Activated T-cell treated with anti-CD3 and anti-CD28 coated beads, Interleukin-2, amount 50 U/mL, for 24 hours (primary cell): ENCODE results near the gene PKN2.

ENCODE experiments used
- DNase-seq: peaks from one replicate; pipeline ENCODE4 v3.0.0-alpha.2; 2020
- H3K27ac Mint-ChIP-seq: 2 replicates; pipeline ENCODE4 v1.8.0; 2020; ENCODE audit warnings: mild to moderate bottlenecking, mixed read lengths
- H3K27me3 Mint-ChIP-seq: 2 replicates; pipeline ENCODE4 v1.8.0; 2020; ENCODE audit warnings: mixed read lengths
- H3K36me3 Mint-ChIP-seq: 2 replicates; pipeline ENCODE4 v1.8.0; 2020; ENCODE audit warnings: low read depth, mixed read lengths
- H3K4me1 Mint-ChIP-seq: 2 replicates; pipeline ENCODE4 v1.8.0; 2020; ENCODE audit warnings: low read depth, mixed read lengths
- H3K4me3 Mint-ChIP-seq: 2 replicates; pipeline ENCODE4 v1.8.0; 2020; ENCODE audit warnings: mild to moderate bottlenecking, moderate library complexity, mixed read lengths
- H3K9me3 Mint-ChIP-seq: 2 replicates; pipeline ENCODE4 v1.8.0; 2020; ENCODE audit warnings: mixed read lengths

Gene PKN2

DNA sequence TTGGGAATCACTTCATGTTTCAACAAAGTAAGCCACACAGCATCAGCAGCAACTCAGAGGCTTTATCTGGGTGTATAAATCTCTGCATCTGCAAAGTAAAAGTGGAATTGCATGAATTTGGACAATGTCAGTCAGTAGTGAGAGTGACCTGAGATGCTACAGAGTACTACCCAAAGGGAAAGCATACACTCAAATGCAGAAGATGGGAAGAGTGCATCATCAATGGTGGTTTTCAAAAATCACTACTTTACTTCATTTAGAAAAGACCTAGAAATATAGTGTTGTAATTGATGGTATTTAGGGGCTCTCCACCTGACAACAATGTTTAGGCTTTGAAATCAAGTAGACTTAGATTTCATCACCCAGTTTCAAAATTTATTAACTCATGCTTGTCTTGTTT is 24.5 kb upstream of the PKN2 start:
- Mint-ChIP-seq H3K36me3 (no peaks in the 10 kb centered on the region), H3K4me3 (no peak overlapping the region), H3K27ac (peak overlapping the region; percentile 20), H3K4me1 (peaks cover 30% of the 10 kb centered on the region), H3K27me3 (no peaks in the 10 kb centered on the region), H3K9me3 (no peaks in the 10 kb centered on the region)
- DNase-seq = no peak

DNA sequence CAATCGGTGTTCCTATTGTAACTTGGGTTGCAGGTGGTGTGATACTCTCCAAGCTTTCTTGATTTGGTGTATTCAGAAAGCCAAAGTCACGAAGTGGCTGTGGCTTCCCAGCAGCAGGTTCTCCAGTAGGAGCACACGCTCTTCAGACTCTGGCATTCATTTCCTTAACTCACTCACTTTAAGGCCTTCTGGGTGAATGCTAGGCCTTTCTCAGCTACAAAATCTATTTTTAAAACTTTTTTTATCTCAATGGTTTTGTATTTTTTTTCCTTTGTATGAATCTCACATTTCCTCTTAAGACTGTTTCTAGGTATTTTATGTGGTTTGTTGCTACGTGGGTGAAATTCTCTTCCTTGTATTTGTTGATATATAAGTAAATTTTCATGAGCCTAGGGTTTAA is 22.9 kb upstream of the PKN2 start:
- H3K27me3 Mint-ChIP-seq = no peaks in the 10 kb centered on the region
- peak overlapping the region; percentile 59 for H3K4me3 Mint-ChIP-seq
- peaks cover 30% of the 10 kb centered on the region for H3K4me1 Mint-ChIP-seq
- DNase-seq = no peak
- H3K36me3 Mint-ChIP-seq = no peaks in the 10 kb centered on the region
- H3K27ac Mint-ChIP-seq = peak overlapping the region; percentile 68
- H3K9me3 Mint-ChIP-seq = no peaks in the 10 kb centered on the region

DNA sequence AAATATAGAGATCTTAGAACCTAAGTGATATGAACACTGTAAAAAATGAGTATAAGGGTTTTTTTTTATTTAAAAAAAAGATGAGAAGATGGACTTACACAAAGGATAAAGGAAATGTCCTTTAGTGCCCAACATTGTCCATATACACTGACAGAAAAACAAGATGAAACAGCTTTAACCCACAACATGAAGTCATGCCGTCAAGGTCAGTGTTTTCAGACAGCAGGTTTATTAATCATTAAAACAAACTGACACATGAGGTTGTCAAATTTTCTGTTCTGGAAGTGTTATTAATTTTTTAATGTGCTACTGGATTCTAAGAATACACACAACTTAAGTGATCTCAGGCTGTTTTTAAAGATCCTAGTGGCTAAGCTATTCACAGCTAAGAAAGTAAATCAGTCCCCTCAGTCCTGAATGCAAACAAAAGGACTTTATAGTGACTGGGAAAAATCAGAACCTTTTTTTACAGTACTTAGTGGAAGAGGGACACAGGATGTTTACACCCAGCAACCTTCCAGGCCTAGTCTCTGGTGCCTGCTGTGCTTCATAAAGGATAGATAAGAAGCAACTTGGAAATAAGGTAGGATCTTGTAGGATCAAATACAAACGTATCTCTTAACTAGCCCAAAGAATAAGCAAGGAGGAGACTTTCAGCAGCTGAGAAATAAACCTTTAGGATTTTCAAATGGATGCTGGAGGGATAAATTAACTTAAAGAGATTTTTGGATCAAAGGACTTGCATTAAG is 21.9 kb upstream of the PKN2 start:
- H3K4me3 Mint-ChIP-seq = no peak overlapping the region
- no peak for DNase-seq
- no peaks in the 10 kb centered on the region for H3K36me3 Mint-ChIP-seq
- H3K9me3 Mint-ChIP-seq = no peaks in the 10 kb centered on the region
- H3K27ac Mint-ChIP-seq = no peak overlapping the region
- H3K27me3 Mint-ChIP-seq = no peaks in the 10 kb centered on the region
- peaks cover 30% of the 10 kb centered on the region for H3K4me1 Mint-ChIP-seq

DNA sequence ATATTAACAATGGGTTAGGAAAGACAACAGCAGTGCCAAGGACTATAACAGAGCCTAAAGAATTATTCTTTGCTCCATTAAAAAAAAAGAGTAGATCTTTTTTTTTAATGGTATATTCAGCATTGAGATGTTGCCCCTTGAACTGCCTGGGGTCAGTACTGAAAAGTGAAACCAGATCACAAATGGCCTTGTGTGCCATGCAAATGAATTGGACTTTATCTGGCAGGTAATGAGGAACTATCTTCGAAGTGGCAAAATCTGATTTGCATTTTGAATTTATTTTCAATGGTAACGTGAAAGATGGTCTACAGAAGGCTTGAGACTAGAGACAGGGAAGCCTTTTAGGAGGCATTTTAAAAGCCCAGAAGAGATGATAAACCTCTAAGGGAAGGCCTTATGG is 21.4 kb upstream of the PKN2 start:
- Mint-ChIP-seq H3K9me3 (no peaks in the 10 kb centered on the region), H3K4me1 (peaks cover 30% of the 10 kb centered on the region), H3K4me3 (no peak overlapping the region), H3K27ac (no peak overlapping the region), H3K27me3 (no peaks in the 10 kb centered on the region), H3K36me3 (no peaks in the 10 kb centered on the region)
- no peak for DNase-seq

DNA sequence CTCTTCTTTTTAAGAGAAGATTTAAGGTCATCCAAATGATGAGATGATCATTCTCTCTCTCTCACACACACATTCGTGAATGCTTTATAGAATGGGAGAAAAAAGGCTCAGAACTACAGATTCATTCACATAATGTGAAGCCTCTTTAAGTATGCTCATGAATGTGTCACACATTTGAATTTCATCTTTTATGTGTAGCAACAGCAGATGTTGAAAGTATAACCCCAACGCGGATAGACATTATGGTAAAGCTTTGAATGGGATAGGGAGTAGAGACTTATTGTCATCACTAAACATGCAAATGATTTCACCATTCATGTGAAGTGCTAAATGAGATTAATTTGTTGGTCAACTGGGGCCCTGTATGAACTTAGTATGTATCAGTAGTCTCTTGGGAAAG is 15.7 kb upstream of the PKN2 start:
- Mint-ChIP-seq H3K4me3 (no peak overlapping the region), H3K4me1 (no peaks in the 10 kb centered on the region), H3K27ac (no peak overlapping the region), H3K27me3 (no peaks in the 10 kb centered on the region), H3K36me3 (no peaks in the 10 kb centered on the region), H3K9me3 (no peaks in the 10 kb centered on the region)
- DNase-seq = no peak

DNA sequence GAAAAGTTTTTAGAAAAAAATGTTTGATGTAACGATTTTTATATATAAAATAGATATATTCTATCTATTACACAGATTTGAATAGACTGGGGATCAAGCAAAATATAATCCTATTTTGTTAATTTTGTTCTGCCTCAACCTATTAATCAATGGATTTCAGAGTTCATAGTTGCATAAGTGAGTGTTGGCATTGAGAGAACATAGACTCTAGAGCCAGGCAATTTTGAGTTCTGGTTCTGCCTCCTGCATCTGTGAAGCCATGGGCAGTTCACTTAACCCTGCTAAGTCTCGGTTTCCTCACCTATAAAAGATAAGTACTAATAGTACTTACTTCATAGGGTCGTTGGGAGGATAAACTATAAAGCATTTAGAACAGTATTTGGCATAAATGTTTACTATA is 13.6 kb upstream of the PKN2 start:
- H3K27ac Mint-ChIP-seq = no peak overlapping the region
- no peaks in the 10 kb centered on the region for H3K9me3 Mint-ChIP-seq
- no peak overlapping the region for H3K4me3 Mint-ChIP-seq
- no peak for DNase-seq
- H3K4me1 Mint-ChIP-seq = no peaks in the 10 kb centered on the region
- H3K27me3 Mint-ChIP-seq = no peaks in the 10 kb centered on the region
- H3K36me3 Mint-ChIP-seq = no peaks in the 10 kb centered on the region

DNA sequence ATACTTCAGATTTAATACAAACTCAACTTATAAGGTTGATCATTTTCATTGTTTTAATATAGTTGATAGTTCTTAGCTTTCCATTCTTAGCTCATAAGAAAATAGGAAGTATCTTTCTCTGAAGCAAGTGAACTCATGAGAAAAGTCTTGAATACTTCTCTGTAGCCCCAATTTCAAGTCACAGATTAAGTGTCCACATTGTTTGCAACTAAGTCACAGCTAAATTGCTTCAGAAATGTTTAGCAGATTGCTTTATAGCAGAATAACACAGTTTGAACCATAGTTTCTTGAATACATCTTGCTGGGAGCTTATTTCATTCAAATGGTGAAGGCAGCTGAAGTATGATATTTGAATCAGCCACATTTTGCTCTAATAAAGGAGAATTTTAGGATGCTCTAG is 10.6 kb upstream of the PKN2 start:
- H3K4me3 Mint-ChIP-seq = no peak overlapping the region
- no peaks in the 10 kb centered on the region for H3K4me1 Mint-ChIP-seq
- no peaks in the 10 kb centered on the region for H3K36me3 Mint-ChIP-seq
- no peak overlapping the region for H3K27ac Mint-ChIP-seq
- DNase-seq = no peak
- no peaks in the 10 kb centered on the region for H3K27me3 Mint-ChIP-seq
- no peaks in the 10 kb centered on the region for H3K9me3 Mint-ChIP-seq

DNA sequence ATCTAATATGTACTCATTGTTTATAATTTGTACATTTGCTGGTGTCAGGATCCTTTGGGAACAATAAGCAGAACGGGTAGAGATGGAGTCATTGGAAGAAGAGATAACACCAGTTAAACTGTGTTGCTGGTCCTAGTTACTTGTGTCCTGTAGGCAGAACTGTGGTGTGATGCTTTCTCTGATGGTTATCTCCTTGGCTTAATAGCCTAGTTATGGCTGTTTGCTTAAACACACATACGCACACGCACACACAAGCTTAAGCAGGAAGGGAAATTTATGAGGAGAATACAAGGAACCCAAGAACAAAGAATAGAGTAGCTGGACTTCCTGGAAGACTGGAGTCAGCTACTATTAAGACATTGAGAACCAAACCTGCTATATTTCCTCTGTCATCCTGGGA is 5.7 kb upstream of the PKN2 start:
- H3K4me3 Mint-ChIP-seq = no peak overlapping the region
- peaks cover 10% of the 10 kb centered on the region for H3K4me1 Mint-ChIP-seq
- H3K27ac Mint-ChIP-seq = no peak overlapping the region
- no peak for DNase-seq
- no peaks in the 10 kb centered on the region for H3K27me3 Mint-ChIP-seq
- no peaks in the 10 kb centered on the region for H3K36me3 Mint-ChIP-seq
- H3K9me3 Mint-ChIP-seq = no peaks in the 10 kb centered on the region

DNA sequence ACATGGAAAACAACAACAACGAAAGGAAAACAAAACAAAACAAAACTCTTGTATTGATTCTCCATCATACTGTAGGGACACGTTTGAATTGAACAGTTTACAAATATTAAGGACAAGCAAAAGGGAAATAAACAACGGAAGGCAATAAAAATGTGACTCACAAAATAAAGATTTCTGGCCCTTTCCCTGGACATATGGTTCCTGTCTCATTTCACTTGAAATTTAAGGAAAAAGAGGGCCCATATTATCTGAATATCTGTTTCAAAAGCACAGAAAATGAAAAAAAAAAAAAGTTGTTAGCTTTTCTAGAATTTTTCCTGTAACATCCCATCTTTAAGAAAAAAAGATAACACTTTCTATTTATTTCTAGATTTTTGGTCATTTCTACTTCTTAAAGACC is 3.6 kb upstream of the PKN2 start:
- no peak overlapping the region for H3K27ac Mint-ChIP-seq
- no peaks in the 10 kb centered on the region for H3K9me3 Mint-ChIP-seq
- no peak overlapping the region for H3K4me3 Mint-ChIP-seq
- peaks cover 14% of the 10 kb centered on the region for H3K4me1 Mint-ChIP-seq
- DNase-seq = no peak
- H3K36me3 Mint-ChIP-seq = peaks cover 11% of the 10 kb centered on the region
- no peaks in the 10 kb centered on the region for H3K27me3 Mint-ChIP-seq

DNA sequence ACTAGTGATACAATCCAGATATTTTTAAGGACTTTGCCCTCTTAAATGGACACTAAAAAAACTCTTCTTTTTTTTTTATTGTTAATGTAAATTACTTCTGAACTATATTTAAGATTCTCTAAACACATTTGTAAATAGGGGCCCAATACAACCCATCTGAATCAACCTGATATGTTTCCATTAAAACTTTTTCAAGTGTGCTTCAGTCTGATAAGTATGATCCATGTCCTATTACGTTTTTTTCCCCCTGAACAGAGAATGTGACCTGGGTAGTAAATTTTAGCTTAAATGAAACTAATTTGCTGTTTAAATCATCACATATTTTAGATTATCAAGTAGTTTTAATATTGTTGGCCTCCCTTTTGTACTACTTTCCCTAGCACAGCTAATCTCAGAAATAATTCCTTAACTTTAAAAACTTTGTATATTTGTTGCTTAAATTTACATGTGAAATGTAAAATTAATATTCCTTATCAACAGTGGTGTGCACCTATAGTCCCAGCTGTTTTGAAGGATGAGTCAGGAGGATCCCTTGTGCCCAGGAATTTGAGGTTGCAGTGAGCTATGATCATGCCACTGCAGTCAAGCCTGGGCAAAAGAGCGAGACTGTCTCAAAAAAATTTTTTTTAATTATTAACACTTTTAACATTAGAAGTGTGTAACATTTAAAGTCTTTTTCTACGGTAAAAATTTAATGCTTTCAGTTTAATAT is 3.0 kb upstream of the PKN2 start:
- no peak for DNase-seq
- Mint-ChIP-seq H3K4me1 (peaks cover 15% of the 10 kb centered on the region), H3K9me3 (no peaks in the 10 kb centered on the region), H3K36me3 (peaks cover 11% of the 10 kb centered on the region), H3K4me3 (no peak overlapping the region), H3K27ac (no peak overlapping the region), H3K27me3 (no peaks in the 10 kb centered on the region)

DNA sequence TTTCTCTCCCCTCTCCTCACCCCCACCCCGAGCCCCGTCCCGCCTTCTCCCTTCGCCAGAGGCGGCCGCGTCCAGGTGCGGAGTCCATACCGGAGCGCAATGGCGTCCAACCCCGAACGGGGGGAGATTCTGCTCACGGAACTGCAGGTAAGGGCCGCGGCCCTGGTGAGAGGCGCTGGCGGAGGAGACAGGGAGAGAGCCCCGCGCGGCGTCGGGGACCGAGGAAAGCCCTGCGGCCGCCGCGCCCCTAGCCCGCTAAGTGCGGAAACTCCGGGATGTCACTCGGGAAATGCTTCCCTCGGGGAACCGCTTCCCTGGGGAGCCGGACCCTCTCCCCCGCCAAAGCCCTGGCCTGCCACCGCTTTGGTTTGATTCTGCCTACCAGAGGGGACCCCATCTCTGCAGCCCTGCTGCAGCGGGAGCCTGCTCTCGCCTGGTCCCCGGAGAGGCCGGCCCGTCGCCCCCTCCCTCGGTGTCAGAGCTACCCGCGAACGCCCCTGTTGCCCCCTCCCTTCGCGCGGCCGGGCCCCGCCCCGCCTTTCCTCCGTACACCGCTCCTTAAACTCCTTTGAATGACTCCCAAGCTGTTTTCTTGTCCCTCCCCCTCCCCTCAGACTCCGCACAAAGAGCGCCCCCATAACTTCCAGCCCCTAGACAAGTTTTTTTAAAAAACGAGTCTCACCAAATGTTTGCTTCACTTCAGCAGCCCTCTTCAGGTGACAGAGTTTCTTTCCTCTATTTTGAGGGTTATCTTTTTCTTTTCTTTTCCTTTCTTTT is 597 bp downstream of the PKN2 start:
- Mint-ChIP-seq H3K4me3 (peak overlapping the region; percentile 95), H3K9me3 (no peaks in the 10 kb centered on the region), H3K36me3 (peaks cover 24% of the 10 kb centered on the region), H3K27me3 (no peaks in the 10 kb centered on the region), H3K4me1 (peaks cover 38% of the 10 kb centered on the region), H3K27ac (peak overlapping the region; percentile 98)
- peak; percentile 76 for DNase-seq

DNA sequence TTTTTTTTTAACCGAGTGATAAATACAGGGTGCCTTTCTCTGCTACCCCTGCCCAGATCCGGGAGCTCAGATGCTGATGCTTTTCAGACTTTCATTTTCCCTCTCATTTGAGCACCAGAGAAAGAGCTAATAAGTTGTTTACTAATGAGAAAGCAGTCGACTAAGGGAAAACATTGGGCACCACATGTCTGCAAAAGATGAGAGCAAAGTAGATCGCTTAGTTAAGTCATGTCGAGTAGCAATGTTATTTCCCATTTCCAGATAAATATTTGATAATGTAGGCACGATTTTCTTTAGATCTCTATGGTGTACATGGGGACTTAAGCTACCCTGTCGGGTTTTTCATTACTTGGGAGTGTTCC is 1.2 kb downstream of the PKN2 start:
- no peak for DNase-seq
- peak overlapping the region; percentile 95 for H3K4me3 Mint-ChIP-seq
- peak overlapping the region; percentile 98 for H3K27ac Mint-ChIP-seq
- H3K36me3 Mint-ChIP-seq = peaks cover 26% of the 10 kb centered on the region
- H3K4me1 Mint-ChIP-seq = peaks cover 42% of the 10 kb centered on the region
- no peaks in the 10 kb centered on the region for H3K9me3 Mint-ChIP-seq
- H3K27me3 Mint-ChIP-seq = no peaks in the 10 kb centered on the region

DNA sequence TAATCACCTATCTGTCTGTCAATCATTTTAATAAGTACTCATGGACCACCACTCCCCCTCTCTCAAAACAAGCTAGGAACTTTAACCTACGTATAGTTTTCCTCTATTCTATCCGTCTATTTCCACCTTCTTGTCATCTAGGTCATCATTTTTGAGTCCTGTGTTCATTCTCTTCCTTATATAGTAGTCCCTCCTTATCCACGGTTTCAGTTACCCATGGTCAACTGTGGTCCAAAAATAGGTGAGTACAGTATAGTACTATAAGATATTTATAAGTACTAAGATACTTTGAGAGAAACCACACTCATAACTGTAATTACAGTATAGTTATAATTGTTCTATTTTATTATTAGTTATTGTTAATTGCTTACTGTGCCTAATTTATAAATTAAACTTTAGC is 7.5 kb downstream of the PKN2 start:
- no peaks in the 10 kb centered on the region for H3K27me3 Mint-ChIP-seq
- peaks cover 44% of the 10 kb centered on the region for H3K36me3 Mint-ChIP-seq
- peaks cover 63% of the 10 kb centered on the region for H3K4me1 Mint-ChIP-seq
- DNase-seq = no peak
- H3K9me3 Mint-ChIP-seq = no peaks in the 10 kb centered on the region
- H3K27ac Mint-ChIP-seq = no peak overlapping the region
- no peak overlapping the region for H3K4me3 Mint-ChIP-seq

DNA sequence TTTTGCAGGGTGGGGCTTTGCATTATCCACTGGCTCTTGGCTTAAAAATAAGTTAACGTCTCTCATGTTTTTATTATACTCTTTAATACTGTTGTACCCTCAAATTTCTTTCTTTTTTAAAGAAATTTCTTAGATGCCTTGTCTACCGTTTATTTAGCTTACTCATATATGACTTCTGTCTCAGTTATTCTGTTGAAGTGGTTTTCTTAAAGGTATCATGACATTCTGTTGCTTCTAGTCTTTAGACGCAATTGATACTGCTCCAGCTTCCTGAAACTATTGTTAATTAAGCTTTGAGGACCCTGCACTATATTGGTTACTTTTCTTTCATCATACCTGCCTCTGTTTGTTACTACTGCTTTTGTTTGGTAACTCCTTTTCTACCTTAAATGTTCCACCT is 11.7 kb downstream of the PKN2 start:
- Mint-ChIP-seq H3K27ac (no peak overlapping the region), H3K36me3 (peaks cover 47% of the 10 kb centered on the region), H3K4me1 (peaks cover 50% of the 10 kb centered on the region), H3K4me3 (no peak overlapping the region), H3K9me3 (no peaks in the 10 kb centered on the region), H3K27me3 (no peaks in the 10 kb centered on the region)
- no peak for DNase-seq

DNA sequence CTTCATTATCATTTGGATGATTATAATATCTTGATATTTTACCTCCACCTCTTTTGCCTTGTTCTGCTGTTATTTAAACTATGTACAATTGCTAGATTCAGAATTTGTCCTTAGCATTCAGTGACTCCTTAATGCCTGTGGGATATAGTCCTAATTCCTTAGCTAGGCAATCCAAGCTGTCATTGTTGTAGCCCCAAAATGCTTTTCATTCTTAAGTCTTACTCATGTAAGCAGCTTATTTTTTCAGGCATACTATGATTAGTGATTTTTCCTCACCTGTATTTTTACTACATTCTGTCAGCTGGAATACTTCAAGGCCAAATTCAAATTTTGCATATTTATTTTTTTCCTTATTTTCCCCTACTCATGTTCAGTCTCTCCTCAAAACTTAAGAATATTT is 13.4 kb downstream of the PKN2 start:
- no peak overlapping the region for H3K27ac Mint-ChIP-seq
- H3K4me3 Mint-ChIP-seq = no peak overlapping the region

More for the DNA sequence above, 13.4 kb downstream of the PKN2 start:
- Mint-ChIP-seq H3K9me3 (no peaks in the 10 kb centered on the region), H3K27me3 (no peaks in the 10 kb centered on the region), H3K4me1 (peaks cover 50% of the 10 kb centered on the region), H3K36me3 (peaks cover 41% of the 10 kb centered on the region)
- DNase-seq = no peak
